Measurements from ENCODE around the gene USH2A. TPM values are rescaled to one million over a fixed set of nuclear protein-coding genes. Genes with fewer than 3 reads are reported as not detected.

USH2A gene
- total and polyA plus RNA-seq, 8 donors = 0.37 to 0.58 TPM; not detected in 6

DNA sequence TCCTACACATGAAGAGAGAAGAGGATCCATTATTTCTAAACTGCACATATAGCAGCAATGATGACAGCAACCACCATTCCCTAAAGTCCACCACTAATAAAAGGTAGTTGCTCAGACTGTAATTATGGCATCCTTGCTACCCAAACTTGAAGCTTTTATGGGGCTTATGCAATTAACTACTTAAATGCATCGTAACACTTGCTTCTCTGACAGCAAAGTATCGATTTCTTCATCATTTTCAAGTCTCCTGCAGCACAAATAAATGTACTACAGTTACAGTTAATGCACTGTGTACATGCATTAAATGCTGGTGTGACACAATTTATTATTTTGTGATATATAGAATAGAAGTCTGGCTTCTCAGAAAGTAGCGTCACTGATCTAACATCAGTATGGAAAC, 241.7 kb downstream of the USH2A start:
- H3K27ac ChIP-seq = no peak overlapping the region
- intact Hi-C loops (cut with DNase I; ENCODE audit: low total_unique reads) = no loop called here
- H3K4me1 ChIP-seq = no peaks in the 10 kb centered on the region
- no peak for TF ChIP-seq POLR2AphosphoS5 (IDR thresholded peaks at IDR 0.05)
- 84 to 92% (median 86%) methylated on average over 3 of the region's 3 CpGs for WGBS, 5 donors
- no peak overlapping the region for H3K4me3 ChIP-seq
- DNase-seq = no peak
- no peaks in the 10 kb centered on the region for H3K27me3 ChIP-seq
- no peaks in the 10 kb centered on the region for H3K9me3 ChIP-seq
- H3K36me3 ChIP-seq = no peaks in the 10 kb centered on the region

DNA sequence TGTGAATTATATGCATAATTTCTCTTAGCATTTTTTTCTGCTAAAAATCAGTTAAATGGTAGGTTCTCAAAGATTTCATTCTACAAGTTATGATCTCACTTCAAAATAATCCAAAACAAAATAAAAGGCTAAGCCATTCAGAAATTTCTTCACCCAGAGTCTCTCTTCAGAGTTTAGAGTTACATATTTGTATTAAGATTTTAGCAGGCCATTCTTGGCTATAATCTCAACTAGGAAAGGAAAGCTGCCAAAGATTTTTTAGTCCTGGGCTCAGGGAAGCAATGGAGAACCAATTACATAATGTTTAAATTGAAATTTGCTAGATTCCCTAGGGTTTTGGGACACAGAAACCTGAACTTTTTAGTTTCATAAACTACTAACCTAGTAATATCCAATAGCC, 245.0 kb downstream of the USH2A start:
- peak in 1 of 2 donors; percentile 29 for DNase-seq
- H3K4me3 ChIP-seq = no peak overlapping the region
- no peaks in the 10 kb centered on the region for H3K9me3 ChIP-seq
- intact Hi-C loops (cut with DNase I; ENCODE audit: low total_unique reads) = no loop called here
- H3K27me3 ChIP-seq = no peaks in the 10 kb centered on the region
- no peaks in the 10 kb centered on the region for H3K4me1 ChIP-seq
- TF ChIP-seq POLR2A (IDR thresholded peaks at IDR 0.05) = no peak
- no peak for TF ChIP-seq CTCF (IDR thresholded peaks at IDR 0.05)
- TF ChIP-seq POLR2AphosphoS5 (IDR thresholded peaks at IDR 0.05) = no peak
- TF ChIP-seq EP300 (IDR thresholded peaks at IDR 0.05) = no peak
- no peak overlapping the region for H3K27ac ChIP-seq
- no peaks in the 10 kb centered on the region for H3K36me3 ChIP-seq

- no peaks in the 10 kb centered on the region for H3K9me3 ChIP-seq
- 63 to 74% (median 71%) methylated on average over 1 of the region's 1 CpG for WGBS, 5 donors
These were observed 246.3 kb downstream of the USH2A start for GRCh38 chr1:216176970-216177369.

GRCh38 chr1:216175714-216176113, 247.5 kb downstream of the USH2A start:
- intact Hi-C loops (cut with DNase I; ENCODE audit: low total_unique reads) = no loop called here
- TF ChIP-seq CTCF (IDR thresholded peaks at IDR 0.05) (no peak), POLR2A (IDR thresholded peaks at IDR 0.05) (no peak), EP300 (IDR thresholded peaks at IDR 0.05) (no peak), POLR2AphosphoS5 (IDR thresholded peaks at IDR 0.05) (no peak)
- Histone ChIP-seq H3K4me3 (no peak overlapping the region), H3K4me1 (no peaks in the 10 kb centered on the region), H3K9me3 (no peaks in the 10 kb centered on the region), H3K27me3 (no peaks in the 10 kb centered on the region), H3K36me3 (no peaks in the 10 kb centered on the region), H3K27ac (no peak overlapping the region)
- DNase-seq = no peak
- WGBS, 5 donors = 45 to 68% (median 57%) methylated on average over 6 of the region's 6 CpGs

More at GRCh38 chr1:216176970-216177369, 246.3 kb downstream of the USH2A start:
- no peak for DNase-seq
- H3K27ac ChIP-seq = no peak overlapping the region
- no peaks in the 10 kb centered on the region for H3K36me3 ChIP-seq
- no peaks in the 10 kb centered on the region for H3K4me1 ChIP-seq
- TF ChIP-seq POLR2AphosphoS5 (IDR thresholded peaks at IDR 0.05) (no peak), CTCF (IDR thresholded peaks at IDR 0.05) (no peak), EP300 (IDR thresholded peaks at IDR 0.05) (no peak), POLR2A (IDR thresholded peaks at IDR 0.05) (no peak)
- no peak overlapping the region for H3K4me3 ChIP-seq
- H3K27me3 ChIP-seq = no peaks in the 10 kb centered on the region
- intact Hi-C loops (cut with DNase I; ENCODE audit: low total_unique reads) = no loop called here

DNA sequence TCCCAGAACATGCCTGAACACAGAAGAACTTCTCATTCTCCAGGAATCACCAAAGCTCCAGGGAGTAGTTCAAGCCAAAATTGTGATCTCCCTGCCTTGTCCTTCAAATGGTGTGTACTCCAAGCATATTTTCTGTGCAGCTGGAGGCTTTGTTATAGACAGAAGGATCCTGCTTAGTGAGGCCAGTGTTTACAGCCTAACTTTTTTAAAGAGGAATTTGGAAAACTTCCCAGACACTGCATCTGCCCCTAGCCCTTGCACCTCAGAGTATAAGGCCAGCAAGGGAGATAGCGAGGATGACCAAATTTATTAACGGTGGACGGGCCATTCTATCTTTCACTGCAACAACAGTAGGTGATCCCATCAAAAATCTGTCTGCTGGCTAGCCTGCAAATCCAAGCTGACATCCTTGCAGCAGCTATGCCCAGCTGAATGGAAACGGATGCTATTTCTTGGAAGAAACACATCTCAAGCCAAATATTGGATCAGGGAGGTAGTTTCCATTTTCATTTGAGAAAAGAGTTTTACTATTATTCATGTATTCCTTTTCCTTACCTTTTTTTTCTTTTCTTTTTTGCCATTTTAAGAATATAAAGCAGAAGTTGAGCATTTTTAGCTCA, 249.8 kb downstream of the USH2A start:
- no peak overlapping the region for H3K4me3 ChIP-seq
- no peaks in the 10 kb centered on the region for H3K9me3 ChIP-seq
- TF ChIP-seq EP300 (IDR thresholded peaks at IDR 0.05) (no peak), POLR2A (IDR thresholded peaks at IDR 0.05) (no peak), POLR2AphosphoS5 (IDR thresholded peaks at IDR 0.05) (no peak), CTCF (IDR thresholded peaks at IDR 0.05) (no peak)
- DNase-seq = peak in 1 of 2 donors; percentile 32
- intact Hi-C loops (cut with DNase I; ENCODE audit: low total_unique reads) = no loop called here
- H3K36me3 ChIP-seq = no peaks in the 10 kb centered on the region
- H3K4me1 ChIP-seq = no peaks in the 10 kb centered on the region
- no peak overlapping the region for H3K27ac ChIP-seq
- WGBS, 5 donors = 57 to 81% (median 64%) methylated on average over 4 of the region's 4 CpGs
- no peaks in the 10 kb centered on the region for H3K27me3 ChIP-seq
